ENCODE measurements around the gene NFASC.

The NFASC gene

DNA sequence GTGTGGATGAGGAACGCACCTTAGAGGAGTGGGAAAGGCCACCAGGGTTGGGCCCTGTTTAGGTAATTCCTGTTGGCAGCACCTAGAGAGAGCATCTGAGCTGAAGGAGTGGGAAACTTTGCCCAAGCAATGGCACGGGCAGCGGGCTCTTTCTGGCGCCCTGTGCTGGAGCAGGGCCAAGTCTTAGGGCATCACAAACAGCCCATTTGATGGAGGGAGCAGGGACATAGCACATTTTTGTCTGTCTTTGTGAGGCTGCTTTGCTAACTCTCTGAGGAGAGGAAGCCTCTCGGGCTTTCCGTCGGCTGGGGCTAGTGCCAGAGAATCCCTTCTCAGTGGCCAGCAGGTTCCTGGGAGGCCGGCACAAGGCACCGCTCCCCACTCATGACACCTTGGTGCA, 149.8 kb downstream of the NFASC start:
- no peak for DNase-seq (ENCODE audit: low read depth)
- TF ChIP-seq, protein P1, sequence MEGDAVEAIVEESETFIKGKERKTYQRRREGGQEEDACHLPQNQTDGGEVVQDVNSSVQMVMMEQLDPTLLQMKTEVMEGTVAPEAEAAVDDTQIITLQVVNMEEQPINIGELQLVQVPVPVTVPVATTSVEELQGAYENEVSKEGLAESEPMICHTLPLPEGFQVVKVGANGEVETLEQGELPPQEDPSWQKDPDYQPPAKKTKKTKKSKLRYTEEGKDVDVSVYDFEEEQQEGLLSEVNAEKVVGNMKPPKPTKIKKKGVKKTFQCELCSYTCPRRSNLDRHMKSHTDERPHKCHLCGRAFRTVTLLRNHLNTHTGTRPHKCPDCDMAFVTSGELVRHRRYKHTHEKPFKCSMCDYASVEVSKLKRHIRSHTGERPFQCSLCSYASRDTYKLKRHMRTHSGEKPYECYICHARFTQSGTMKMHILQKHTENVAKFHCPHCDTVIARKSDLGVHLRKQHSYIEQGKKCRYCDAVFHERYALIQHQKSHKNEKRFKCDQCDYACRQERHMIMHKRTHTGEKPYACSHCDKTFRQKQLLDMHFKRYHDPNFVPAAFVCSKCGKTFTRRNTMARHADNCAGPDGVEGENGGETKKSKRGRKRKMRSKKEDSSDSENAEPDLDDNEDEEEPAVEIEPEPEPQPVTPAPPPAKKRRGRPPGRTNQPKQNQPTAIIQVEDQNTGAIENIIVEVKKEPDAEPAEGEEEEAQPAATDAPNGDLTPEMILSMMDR (IDR thresholded peaks at IDR 0.05; ENCODE audit: insufficient read depth, low read depth, low read length, missing control alignments): no peak
- no peak overlapping the region for H3K4me3 ChIP-seq (ENCODE audit: low read length)

DNA sequence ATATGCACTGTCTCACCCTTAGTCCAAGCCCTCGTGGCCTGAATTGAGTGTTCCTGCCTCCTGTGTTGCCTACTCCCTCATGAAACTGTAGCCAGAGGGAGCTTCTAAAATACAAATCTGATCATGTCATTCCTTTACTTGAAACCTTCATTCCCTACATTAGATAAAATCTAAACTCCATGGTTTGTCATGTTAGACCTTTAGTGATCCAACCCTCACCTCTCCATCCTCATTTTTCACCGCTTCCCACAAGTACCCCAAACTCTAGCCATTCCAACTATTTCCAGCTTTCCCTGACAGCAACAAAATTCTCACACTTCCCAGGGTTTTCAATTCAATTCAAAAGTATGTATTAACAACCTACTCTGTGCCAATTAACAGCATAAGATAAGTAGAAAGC, 154.0 kb downstream of the NFASC start:
- H3K4me3 ChIP-seq (ENCODE audit: low read length): no peak overlapping the region
- TF ChIP-seq, protein P1 (IDR thresholded peaks at IDR 0.05; ENCODE audit: insufficient read depth, low read depth, low read length, missing control alignments): no peak

DNA sequence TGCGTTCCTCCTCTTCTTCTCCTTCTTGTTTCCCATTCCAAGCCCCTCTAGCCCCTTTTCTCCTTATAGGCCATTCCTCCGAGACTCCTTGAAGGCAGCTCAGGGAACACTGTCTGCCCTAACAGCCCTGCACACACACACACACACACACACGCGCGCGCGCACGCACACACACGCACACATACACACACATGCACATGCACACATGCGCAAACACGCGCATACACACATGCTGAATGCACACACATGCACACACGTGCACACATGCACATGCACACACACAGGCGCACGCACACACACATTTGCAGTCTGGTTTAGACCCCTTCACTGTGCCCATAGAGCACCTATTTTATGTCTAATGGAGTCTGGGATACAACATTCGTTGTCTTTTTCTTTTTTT, 154.6 kb downstream of the NFASC start:
- TF ChIP-seq, protein P1 (IDR thresholded peaks at IDR 0.05; ENCODE audit: insufficient read depth, low read depth, low read length, missing control alignments): no peak
- H3K4me3 ChIP-seq (ENCODE audit: low read length): no peak overlapping the region
- DNase-seq (ENCODE audit: low read depth): no peak

More for the DNA sequence above, 154.0 kb downstream of the NFASC start:
- DNase-seq (ENCODE audit: low read depth): no peak

DNA sequence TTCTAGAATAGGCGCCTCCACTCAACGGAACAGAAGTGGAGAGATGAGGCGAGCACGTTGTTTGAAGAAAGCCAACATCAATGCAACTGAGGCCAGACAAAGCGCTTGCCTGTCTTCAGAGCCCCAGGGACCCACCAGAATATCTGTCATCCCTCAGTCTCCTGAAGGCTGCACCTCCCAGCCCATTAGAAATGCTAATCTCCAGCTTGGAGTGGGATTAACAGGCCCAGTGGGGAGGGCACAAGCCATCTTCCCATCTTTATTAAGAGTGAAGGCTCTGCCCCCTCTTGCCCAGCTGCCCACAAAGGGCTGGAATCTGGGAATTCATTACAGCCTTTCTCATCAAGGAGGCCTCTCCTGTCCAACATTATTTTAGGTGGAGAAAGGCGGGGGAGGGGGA, 155.5 kb downstream of the NFASC start:
- no peak overlapping the region for H3K4me3 ChIP-seq (ENCODE audit: low read length)
- TF ChIP-seq, protein P1 (IDR thresholded peaks at IDR 0.05; ENCODE audit: insufficient read depth, low read depth, low read length, missing control alignments): no peak
- no peak for DNase-seq (ENCODE audit: low read depth)

DNA sequence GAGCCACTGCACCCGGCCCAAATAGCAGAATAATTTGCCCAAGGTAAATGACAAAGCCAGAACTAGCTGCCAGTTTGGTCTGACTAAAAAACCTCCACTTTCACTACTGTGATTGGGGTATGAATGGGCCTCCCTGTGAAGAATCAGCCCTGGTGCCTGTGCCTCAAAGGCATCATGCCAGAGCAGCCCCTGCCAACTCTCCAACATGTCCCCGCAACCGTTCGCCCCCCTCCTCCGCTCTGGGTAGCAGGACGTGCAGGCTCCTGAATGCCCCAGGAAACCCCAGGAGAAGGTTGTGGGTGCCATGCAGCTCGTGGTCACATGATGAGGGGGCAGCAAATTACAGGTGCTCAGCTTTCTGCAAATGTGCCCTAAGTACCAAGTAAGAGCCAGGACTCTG, 157.7 kb downstream of the NFASC start:
- no peak for DNase-seq (ENCODE audit: low read depth)
- TF ChIP-seq, protein P1 (IDR thresholded peaks at IDR 0.05; ENCODE audit: insufficient read depth, low read depth, low read length, missing control alignments): no peak
- no peak overlapping the region for H3K4me3 ChIP-seq (ENCODE audit: low read length)

DNA sequence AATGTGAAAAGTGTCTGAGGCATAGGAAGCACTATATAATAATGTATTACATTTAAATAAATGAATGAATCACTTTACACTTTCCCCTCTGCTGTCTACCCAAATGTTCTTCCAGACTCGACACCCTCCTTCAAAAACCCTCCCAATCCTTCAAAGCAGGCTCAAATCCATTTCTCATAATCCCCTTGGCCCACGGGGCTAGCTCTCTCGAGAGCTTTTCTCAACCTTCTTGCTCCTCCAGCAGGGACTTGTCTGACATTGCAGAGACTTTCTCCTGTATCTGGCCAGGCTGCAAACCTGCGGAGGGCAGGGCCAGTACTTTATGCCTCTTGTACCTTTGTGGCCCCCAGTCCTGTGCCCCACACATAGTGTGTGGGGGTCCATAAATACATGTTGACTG, 158.3 kb downstream of the NFASC start:
- DNase-seq (ENCODE audit: low read depth): no peak
- TF ChIP-seq, protein P1 (IDR thresholded peaks at IDR 0.05; ENCODE audit: insufficient read depth, low read depth, low read length, missing control alignments): no peak
- no peak overlapping the region for H3K4me3 ChIP-seq (ENCODE audit: low read length)

DNA sequence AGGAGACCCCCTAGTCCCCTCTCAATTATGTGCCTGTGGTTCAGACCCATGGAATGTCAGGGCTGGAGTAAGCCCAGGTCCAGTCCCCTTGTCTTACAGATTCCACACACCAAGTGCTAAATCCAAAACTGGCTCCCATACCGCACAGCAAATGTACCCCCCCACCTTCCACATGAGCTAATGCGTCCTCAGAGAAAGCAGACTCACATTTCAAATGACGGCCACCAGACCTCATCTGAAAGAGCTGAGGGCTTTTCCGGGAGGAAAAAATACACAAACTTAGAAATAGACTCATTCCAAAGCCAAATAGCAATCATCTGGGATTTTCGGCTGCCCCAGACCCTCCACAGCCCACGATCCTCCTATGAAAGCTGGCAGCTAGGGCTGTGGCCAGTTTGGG, 159.6 kb downstream of the NFASC start:
- TF ChIP-seq, protein P1 (IDR thresholded peaks at IDR 0.05; ENCODE audit: insufficient read depth, low read depth, low read length, missing control alignments): no peak
- no peak for DNase-seq (ENCODE audit: low read depth)
- H3K4me3 ChIP-seq (ENCODE audit: low read length): no peak overlapping the region

Data from epithelial cell of esophagus (primary cell).